Ishikawa (cell line): ENCODE data around the gene FYB2.

Experiments used
- CREB1 ChIP-seq: IDR thresholded peaks from 2 replicates; pipeline ENCODE4 v1.6.1; 2012; ENCODE audit warnings: low read depth
- EGR1 ChIP-seq: IDR thresholded peaks from 2 replicates; pipeline ENCODE4 v1.6.1; 2012
- EP300 ChIP-seq: IDR thresholded peaks from 2 replicates; pipeline ENCODE4 v1.6.1; 2012; ENCODE audit warnings: borderline replicate concordance
- TAF1 ChIP-seq: IDR thresholded peaks from 2 replicates; pipeline ENCODE4 v1.6.1; 2012; ENCODE audit warnings: low read depth, mild to moderate bottlenecking
- YY1 ChIP-seq: IDR thresholded peaks from 2 replicates; pipeline ENCODE4 v1.6.1; 2012; ENCODE audit warnings: low read depth
- TF ChIP-seq, protein P1 (sequence below): IDR thresholded peaks from 2 replicates; pipeline ENCODE4 v1.6.1; 2012
- TF ChIP-seq, protein P2 (sequence below): IDR thresholded peaks from 2 replicates; pipeline ENCODE4 v1.6.1; 2012; ENCODE audit warnings: low read depth, mild to moderate bottlenecking

DNA sequence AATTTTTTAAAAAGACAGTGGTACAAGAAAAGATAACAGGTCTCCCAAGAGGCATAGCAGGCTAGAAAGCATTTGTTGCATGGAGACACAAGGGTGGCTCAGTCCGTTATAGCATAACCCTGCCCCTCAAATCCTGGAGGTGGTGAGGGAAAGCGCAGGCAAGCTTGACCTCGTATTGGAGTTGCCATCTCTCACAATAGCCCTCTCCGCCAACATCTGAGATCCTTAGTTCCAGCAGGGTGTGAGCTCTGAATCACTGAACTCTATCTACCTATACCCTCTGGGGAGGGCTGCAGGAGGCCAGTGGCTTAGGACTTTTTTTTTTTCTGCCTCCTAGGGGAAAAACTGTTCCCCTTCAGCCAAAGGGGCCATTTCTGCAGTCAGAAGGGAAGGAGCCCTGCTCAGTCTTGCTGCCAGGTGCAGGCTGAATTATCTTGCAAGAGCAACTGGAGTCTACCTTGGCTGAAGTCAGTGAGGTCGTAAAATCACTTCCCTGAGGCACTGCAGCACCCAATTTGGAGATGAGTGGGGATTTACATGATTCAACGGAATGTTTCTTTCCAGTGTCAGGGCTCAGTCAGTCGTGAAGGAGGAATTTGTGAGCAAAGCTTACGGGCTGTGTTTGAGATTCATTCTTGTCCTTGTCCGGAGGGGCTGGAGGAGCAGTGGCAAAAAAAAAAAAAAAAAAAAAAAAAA, 18.2 kb upstream of the FYB2 start:
- TF ChIP-seq CREB1, result no peak
- no peak for TF ChIP-seq YY1
- TF ChIP-seq EGR1, result no peak
- TF ChIP-seq TAF1, result no peak
- TF ChIP-seq, protein P1, sequence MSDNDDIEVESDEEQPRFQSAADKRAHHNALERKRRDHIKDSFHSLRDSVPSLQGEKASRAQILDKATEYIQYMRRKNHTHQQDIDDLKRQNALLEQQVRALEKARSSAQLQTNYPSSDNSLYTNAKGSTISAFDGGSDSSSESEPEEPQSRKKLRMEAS, result no peak
- TF ChIP-seq, protein P2, sequence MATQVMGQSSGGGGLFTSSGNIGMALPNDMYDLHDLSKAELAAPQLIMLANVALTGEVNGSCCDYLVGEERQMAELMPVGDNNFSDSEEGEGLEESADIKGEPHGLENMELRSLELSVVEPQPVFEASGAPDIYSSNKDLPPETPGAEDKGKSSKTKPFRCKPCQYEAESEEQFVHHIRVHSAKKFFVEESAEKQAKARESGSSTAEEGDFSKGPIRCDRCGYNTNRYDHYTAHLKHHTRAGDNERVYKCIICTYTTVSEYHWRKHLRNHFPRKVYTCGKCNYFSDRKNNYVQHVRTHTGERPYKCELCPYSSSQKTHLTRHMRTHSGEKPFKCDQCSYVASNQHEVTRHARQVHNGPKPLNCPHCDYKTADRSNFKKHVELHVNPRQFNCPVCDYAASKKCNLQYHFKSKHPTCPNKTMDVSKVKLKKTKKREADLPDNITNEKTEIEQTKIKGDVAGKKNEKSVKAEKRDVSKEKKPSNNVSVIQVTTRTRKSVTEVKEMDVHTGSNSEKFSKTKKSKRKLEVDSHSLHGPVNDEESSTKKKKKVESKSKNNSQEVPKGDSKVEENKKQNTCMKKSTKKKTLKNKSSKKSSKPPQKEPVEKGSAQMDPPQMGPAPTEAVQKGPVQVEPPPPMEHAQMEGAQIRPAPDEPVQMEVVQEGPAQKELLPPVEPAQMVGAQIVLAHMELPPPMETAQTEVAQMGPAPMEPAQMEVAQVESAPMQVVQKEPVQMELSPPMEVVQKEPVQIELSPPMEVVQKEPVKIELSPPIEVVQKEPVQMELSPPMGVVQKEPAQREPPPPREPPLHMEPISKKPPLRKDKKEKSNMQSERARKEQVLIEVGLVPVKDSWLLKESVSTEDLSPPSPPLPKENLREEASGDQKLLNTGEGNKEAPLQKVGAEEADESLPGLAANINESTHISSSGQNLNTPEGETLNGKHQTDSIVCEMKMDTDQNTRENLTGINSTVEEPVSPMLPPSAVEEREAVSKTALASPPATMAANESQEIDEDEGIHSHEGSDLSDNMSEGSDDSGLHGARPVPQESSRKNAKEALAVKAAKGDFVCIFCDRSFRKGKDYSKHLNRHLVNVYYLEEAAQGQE, result no peak
- TF ChIP-seq EP300, result no peak
